GM12875 (cell line): ENCODE results near the gene MEIOB.

Experiments
- H3K4me3 ChIP-seq: one replicate; pipeline ENCODE4 v1.5.1; 2011; ENCODE audit warnings: low read depth, low read length, control low read depth
- TF ChIP-seq, protein P1 (sequence below): IDR thresholded peaks from 2 replicates; pipeline ENCODE4 v1.5.1; 2011; ENCODE audit warnings: low read depth, mild to moderate bottlenecking, control low read depth, inconsistent platforms, low read length, moderate library complexity, borderline replicate concordance; ENCODE audit not compliant: insufficient read depth

MEIOB gene

DNA sequence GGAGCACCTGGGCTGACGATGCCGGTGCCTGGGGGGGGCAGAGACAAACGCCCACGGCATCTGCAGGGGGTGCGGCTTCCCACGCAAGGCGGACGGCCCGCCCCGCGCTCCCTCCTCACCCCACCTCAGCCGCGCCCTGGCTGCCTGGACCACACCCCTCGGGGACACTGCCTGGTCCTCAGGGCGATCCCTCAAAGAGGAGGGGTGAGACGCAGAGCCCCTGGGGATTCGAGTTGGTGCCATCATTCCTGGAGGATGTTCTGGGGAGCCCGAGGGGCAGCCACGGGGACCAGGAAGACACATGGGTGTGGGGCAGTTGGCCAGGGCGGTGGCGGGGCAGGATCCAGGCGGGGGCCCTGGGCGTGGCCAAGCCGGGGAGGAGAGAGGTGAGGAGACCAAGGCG, 82.3 kb downstream of the MEIOB start:
- H3K4me3 ChIP-seq = no peak overlapping the region
- TF ChIP-seq, protein P1, sequence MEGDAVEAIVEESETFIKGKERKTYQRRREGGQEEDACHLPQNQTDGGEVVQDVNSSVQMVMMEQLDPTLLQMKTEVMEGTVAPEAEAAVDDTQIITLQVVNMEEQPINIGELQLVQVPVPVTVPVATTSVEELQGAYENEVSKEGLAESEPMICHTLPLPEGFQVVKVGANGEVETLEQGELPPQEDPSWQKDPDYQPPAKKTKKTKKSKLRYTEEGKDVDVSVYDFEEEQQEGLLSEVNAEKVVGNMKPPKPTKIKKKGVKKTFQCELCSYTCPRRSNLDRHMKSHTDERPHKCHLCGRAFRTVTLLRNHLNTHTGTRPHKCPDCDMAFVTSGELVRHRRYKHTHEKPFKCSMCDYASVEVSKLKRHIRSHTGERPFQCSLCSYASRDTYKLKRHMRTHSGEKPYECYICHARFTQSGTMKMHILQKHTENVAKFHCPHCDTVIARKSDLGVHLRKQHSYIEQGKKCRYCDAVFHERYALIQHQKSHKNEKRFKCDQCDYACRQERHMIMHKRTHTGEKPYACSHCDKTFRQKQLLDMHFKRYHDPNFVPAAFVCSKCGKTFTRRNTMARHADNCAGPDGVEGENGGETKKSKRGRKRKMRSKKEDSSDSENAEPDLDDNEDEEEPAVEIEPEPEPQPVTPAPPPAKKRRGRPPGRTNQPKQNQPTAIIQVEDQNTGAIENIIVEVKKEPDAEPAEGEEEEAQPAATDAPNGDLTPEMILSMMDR = no peak

DNA sequence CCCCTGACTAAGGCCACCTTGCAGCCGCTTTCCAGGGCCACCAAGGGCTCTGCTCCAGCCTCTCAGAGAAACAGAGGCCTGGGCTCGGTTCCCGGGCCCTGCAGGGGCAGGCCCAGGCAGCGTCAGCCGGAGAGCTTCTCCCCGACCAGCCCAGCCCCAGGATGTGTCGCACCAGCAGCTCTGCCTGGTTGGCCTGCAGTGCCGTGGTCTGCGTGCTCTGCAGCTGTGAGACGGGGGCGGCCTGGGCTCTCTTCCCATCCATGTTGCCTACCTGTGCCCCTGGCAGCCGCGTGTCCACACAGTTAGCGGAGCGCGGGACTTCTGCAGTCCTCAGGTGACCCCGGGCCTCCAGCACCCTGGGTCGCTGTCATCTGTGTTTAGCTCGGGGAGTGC, 83.3 kb downstream of the MEIOB start:
- no peak overlapping the region for H3K4me3 ChIP-seq
- TF ChIP-seq, protein P1 = no peak

DNA sequence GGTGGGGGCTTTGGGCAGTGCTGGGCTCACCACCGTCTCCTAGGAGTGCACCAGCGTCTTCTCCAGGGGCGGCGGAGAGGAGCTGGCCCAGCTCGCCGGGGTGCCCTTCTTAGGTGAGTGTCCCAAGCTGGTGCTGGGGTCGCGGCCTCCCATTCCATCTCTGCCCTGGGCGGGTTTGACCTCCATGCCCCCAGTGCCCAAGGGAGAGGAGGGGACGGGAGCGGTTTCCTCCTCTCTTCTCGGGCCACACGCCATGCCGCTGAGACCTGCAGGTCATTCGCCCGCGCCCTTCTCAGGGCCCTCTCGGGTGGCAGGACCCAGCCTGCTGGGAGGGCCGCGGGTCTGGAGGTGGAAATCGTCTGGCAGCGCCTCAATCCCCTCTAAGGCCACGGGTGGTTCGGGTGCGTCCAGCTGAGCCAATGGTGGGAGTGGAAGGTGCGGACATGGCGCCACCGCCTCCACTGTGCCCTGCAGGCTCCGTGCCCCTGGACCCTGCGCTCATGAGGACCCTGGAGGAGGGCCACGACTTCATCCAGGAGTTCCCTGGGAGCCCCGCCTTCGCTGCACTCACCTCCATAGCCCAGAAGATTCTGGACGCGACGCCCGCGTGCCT, 83.8 kb downstream of the MEIOB start:
- H3K4me3 ChIP-seq = no peak overlapping the region
- TF ChIP-seq, protein P1 = no peak

DNA sequence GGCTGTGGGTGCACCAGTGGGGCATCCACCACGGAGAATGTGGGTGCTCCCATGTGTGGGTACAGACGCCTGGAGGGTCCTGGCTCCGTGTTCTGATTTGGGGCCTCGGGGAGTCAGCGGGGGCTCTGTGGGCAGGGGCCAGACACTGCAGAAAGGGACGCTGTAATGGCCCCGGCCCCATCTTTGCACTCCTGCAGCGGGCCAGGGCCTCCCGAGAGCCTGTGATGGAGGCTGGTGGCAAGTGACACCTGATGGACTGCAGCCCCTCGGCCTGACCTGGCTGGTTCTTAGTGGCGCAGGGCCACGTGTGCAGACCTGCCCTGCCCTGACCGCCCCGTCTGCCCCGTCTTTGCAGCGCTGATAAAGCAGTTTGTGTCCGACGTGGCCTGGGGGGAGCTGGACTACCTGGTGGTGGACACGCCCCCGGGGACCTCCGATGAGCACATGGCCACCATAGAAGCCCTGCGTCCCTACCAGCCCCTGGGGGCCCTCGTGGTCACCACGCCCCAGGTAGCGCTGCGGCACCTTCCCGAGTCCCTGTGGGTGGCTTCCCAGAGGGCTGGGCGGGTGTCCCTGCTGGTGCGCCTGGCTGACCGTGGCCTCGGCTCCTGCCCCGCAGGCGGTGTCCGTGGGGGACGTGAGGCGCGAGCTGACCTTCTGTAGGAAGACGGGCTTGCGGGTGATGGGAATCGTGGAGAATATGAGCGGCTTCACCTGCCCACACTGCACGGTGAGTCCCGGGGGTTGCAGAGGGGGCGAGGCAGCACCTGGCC, 84.5 kb downstream of the MEIOB start:
- TF ChIP-seq, protein P1 = no peak
- no peak overlapping the region for H3K4me3 ChIP-seq

DNA sequence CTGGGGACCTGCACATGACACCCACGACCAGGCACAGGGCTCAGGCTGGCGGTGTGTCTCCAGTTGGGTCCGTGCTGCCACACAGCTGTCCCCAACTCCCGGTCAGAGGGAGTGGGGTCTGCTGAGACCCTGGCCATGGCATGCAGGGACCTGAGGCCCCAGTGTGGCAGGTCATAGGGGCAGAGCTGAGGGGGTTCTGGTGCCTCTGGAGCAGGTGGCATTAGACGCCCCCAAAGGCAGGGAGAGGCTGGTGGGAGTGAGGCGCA, 85.0 kb downstream of the MEIOB start:
- no peak overlapping the region for H3K4me3 ChIP-seq
- TF ChIP-seq, protein P1 = no peak

DNA sequence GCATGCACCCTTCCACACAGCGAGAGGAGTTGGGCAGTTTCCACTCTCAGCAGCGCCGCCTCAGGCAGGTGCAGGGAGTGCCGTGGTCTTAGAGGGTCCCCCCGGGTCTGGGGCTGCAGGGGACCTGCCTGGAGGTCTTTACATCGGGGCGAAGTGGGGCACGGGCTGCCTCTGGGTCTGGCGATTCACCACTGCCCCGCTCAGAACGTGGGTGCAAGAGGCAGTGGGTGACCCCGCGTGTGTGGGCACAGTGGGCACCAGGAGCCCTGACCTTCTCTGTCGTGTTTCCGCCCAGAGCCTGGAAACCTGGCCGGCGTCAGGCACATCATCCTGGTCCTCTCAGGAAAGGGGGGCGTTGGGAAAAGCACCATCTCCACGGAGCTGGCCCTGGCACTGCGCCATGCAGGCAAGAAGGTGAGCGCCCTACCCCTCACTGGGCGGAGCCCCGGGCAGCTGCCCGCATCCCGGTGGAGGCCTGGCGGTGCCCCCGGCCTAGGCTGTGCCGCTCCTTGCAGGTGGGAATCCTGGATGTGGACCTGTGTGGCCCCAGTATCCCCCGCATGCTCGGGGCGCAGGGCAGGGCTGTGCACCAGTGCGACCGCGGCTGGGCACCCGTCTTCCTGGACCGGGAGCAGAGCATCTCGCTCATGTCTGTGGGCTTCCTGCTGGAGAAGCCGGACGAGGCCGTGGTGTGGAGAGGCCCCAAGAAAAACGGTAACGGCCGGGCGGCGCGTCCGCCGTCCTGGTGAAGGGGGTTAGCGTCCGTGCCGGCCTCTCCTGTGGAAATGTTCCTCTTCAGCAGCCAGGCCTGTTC, 85.5 kb downstream of the MEIOB start:
- H3K4me3 ChIP-seq = no peak overlapping the region
- TF ChIP-seq, protein P1 = no peak
